GM23248 (cell line): ENCODE measurements around the gene PHLPP1.

ENCODE experiments used
- EZH2 ChIP-seq: fragments of 200-600 bp; sonication (generic); IDR thresholded peaks from 2 replicates; pipeline ENCODE4 v1.6.1; 2018; ENCODE audit warnings: antibody characterized with exemption, mild to moderate bottlenecking; ENCODE audit not compliant: insufficient read depth, poor library complexity, severe bottlenecking
- EZH2phosphoT487 ChIP-seq: fragments of 200-600 bp; sonication (generic); IDR thresholded peaks from 2 replicates; pipeline ENCODE4 v1.6.1; 2018; ENCODE audit warnings: antibody characterized with exemption, moderate library complexity, mild to moderate bottlenecking, low read depth; ENCODE audit not compliant: insufficient read depth

GRCh38 chr18:62865498-62865897, 150.2 kb downstream of the PHLPP1 start:
- TF ChIP-seq EZH2phosphoT487: no peak
- TF ChIP-seq EZH2: no peak
